ENCODE data around the gene TMPRSS6.
A peak's percentile ranks its signal among the peaks of the same experiment; 100 is the strongest.

DNA sequence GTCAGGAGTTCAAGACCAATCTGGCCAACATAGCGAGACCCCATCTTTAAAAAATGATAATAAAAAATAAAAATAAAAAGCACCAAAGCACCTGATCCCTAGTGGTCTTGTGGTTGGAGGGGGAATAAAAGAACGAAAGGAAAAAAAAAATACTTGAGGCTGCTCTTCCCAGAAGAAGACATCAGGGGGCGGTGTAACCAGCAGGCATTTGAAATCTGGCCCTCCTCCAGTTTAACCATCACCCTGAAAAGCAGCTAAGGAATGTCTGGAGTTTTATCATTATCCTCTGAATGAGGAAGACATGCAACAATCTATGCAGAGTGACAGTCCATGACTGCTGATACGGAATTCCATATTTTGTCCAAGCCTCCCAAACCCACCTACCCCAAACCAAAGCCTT lies 63.6 kb downstream of the TMPRSS6 start:
- TF ChIP-seq, protein P1, sequence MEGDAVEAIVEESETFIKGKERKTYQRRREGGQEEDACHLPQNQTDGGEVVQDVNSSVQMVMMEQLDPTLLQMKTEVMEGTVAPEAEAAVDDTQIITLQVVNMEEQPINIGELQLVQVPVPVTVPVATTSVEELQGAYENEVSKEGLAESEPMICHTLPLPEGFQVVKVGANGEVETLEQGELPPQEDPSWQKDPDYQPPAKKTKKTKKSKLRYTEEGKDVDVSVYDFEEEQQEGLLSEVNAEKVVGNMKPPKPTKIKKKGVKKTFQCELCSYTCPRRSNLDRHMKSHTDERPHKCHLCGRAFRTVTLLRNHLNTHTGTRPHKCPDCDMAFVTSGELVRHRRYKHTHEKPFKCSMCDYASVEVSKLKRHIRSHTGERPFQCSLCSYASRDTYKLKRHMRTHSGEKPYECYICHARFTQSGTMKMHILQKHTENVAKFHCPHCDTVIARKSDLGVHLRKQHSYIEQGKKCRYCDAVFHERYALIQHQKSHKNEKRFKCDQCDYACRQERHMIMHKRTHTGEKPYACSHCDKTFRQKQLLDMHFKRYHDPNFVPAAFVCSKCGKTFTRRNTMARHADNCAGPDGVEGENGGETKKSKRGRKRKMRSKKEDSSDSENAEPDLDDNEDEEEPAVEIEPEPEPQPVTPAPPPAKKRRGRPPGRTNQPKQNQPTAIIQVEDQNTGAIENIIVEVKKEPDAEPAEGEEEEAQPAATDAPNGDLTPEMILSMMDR (IDR thresholded peaks at IDR 0.05), result peak; percentile 24 to 51 (median 46)
- TF ChIP-seq POLR2A (IDR thresholded peaks at IDR 0.05), result no peak

All from right lobe of liver (tissue), 4 donors.